Heart left ventricle (tissue), 13 donors: ENCODE results near the gene FREM3.

Source experiments
- CTCF ChIP-seq, 12 donors: fragments of 200-600 bp; sonication (generic) in 4 of 12; IDR thresholded peaks; one replicate each; pipeline versions ENCODE4 v1.5.0 to v1.8.0; 2018 to 2022; ENCODE audit warnings: antibody characterized with exemption in 12 of 12, mild to moderate bottlenecking in 5 of 12
- POLR2A ChIP-seq, 2 donors: fragments of 450-650 bp; IDR thresholded peaks; one replicate each; pipeline ENCODE4 v1.6.1; 2017; ENCODE audit warnings: antibody characterized with exemption in 2 of 2, mild to moderate bottlenecking in 2 of 2, moderate library complexity in 2 of 2
- donor health status: ischemic (EF 13 %, LVEDD 7.1; RV severe dilation, severe dysfunction).
- donor health status: DM: no; HTN: yes; CAD: no.
- donor health status: DM: no; HTN: no; CAD: no.
- donor health status: ischemic (EF 25% LVEDD 6.9; RV normal size, moderate dysfunction).
- donor health status: ischemic (EF 25% LVEDD 5.7; RV mildly dilated, moderate dysfunction).
- donor health status: ischemic (EF 35%, LVEDD 5.7; RV mildly dilated, moderate dysfunction).
- donor health status: nonischemic (EF 11% LVEDD 7.7; RV severe dilation, severe dysfunction).
- donor health status: DM: yes; HTN: yes; CAD: no.
- donor health status: PGD.
- donor health status: ischemic (EF 29% LVEDD 5.4; RV normal size, mild dysfunction).
- donor health status: nonischemic (EF 23%, LVEDD 6.1; RV moderate dilation, normal function).

- no peak for TF ChIP-seq CTCF (IDR thresholded peaks at IDR 0.05)
- no peak for TF ChIP-seq POLR2A (IDR thresholded peaks at IDR 0.05)
These were observed 136.0 kb downstream of the FREM3 start for GRCh38 chr4:143564472-143564871.
